ENCODE results near the gene FBXL13.

FBXL13 gene

DNA sequence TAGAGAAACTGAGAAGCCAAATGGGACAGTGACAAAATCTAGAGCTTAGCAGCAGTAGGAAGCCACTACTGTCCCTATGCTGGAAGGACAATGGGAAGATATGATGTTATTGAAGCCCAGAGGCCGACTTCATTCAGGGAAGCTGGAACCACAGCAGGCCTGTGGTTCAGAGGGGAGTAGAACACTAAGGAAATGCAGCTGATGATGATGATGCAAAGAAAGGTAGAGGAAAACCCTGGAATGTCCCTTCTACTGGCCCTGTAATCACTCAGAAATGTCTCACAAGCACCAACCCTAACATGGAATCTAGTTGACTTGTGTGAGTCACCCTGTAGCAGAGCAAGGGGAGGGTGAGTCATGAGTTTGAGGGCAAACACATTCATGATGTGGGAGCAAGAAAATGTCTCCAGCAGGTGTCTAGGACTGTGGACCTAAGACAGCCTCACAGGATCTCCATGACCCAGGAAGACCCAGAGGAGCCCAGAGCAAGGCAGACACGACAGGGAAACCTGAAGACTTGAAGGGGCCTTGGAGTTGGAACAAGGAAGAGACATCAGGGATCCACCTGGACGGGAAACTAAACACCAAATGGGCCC lies 198.8 kb downstream of the FBXL13 start:
- Histone ChIP-seq H3K9me3 (ENCODE audit: control insufficient read depth, low read length) (no peaks in the 10 kb centered on the region), H3K36me3 (ENCODE audit: control insufficient read depth, insufficient read depth, low read length) (no peaks in the 10 kb centered on the region), H3K27ac (ENCODE audit: low read depth, low read length, severe bottlenecking) (peak overlapping the region; percentile 94), H3K4me3 (ENCODE audit: extremely low read depth, insufficient read depth, low read length, poor library complexity, severe bottlenecking) (no peak overlapping the region), H3K4me1 (ENCODE audit: control insufficient read depth, insufficient read depth, low read length, poor library complexity, severe bottlenecking) (peaks cover 34% of the 10 kb centered on the region)
- 89 to 93% methylated on average over 2 to 3 of the region's 3 CpGs for WGBS, 2 experiments (ENCODE audit: insufficient coverage in 2 of 2)

DNA sequence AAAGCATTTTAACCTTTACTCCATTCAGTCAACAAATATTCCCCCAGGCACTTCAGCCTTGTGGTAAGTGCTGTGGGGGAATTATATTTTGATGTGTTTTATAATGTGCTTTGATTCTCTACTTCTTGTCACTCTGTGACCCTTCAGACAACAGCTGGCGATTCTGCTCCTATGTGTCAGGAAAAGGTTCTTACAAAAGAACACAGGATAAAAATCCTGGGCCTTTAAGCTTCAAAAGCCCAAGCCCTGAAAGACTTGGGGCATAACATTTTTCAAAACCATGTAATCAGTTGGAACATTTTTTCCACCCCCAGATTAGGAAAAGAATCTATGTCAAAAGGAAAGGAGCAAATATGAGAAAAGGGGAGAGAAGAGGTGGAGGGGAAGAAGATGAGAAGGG lies 199.6 kb downstream of the FBXL13 start:
- no peaks in the 10 kb centered on the region for H3K9me3 ChIP-seq (ENCODE audit: control insufficient read depth, low read length)
- H3K4me3 ChIP-seq (ENCODE audit: extremely low read depth, insufficient read depth, low read length, poor library complexity, severe bottlenecking) = no peak overlapping the region
- no CpG with 5 or more reads among the region's 1 CpG for WGBS, 2 experiments (ENCODE audit: insufficient coverage in 2 of 2)
- peaks cover 34% of the 10 kb centered on the region for H3K4me1 ChIP-seq (ENCODE audit: control insufficient read depth, insufficient read depth, low read length, poor library complexity, severe bottlenecking)
- H3K27ac ChIP-seq (ENCODE audit: low read depth, low read length, severe bottlenecking) = peak overlapping the region; percentile 94
- H3K36me3 ChIP-seq (ENCODE audit: control insufficient read depth, insufficient read depth, low read length) = no peaks in the 10 kb centered on the region

DNA sequence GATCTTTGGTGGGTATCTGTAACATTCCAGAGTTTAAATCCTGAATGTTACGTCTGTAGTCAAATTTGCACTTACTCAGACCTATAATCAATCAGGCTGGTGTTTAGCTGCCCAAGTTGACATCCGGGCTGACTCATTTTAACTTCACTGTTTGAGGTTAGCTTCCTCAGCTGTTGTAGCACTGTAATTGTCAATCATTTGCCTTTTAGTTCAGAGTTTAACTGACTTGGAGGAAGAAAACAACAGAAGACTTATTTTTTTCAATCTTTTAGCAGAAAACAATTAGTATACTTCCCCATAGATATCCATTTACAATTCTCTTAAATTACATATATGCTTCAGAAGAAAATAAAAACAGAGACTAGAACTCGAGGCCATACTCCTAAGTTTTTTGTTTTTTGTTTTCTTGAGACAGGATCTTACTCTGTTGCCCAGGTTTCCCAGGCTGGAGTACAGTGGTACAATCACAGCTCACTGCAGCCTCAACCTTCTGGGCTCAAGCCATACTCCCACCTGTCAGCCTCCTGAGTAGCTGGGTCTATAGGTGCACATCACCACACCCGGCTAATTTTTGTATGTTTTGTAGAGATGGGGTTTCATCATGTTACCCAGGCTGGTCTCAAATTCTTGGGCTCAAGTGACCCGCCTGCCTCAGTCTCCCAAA lies 200.3 kb downstream of the FBXL13 start:
- 59 to 72% methylated on average over 2 to 3 of the region's 5 CpGs for WGBS, 2 experiments (ENCODE audit: insufficient coverage in 2 of 2)
- Histone ChIP-seq H3K4me3 (ENCODE audit: extremely low read depth, insufficient read depth, low read length, poor library complexity, severe bottlenecking) (no peak overlapping the region), H3K36me3 (ENCODE audit: control insufficient read depth, insufficient read depth, low read length) (no peaks in the 10 kb centered on the region), H3K4me1 (ENCODE audit: control insufficient read depth, insufficient read depth, low read length, poor library complexity, severe bottlenecking) (peaks cover 34% of the 10 kb centered on the region), H3K27ac (ENCODE audit: low read depth, low read length, severe bottlenecking) (peak overlapping the region; percentile 94), H3K9me3 (ENCODE audit: control insufficient read depth, low read length) (no peaks in the 10 kb centered on the region)

DNA sequence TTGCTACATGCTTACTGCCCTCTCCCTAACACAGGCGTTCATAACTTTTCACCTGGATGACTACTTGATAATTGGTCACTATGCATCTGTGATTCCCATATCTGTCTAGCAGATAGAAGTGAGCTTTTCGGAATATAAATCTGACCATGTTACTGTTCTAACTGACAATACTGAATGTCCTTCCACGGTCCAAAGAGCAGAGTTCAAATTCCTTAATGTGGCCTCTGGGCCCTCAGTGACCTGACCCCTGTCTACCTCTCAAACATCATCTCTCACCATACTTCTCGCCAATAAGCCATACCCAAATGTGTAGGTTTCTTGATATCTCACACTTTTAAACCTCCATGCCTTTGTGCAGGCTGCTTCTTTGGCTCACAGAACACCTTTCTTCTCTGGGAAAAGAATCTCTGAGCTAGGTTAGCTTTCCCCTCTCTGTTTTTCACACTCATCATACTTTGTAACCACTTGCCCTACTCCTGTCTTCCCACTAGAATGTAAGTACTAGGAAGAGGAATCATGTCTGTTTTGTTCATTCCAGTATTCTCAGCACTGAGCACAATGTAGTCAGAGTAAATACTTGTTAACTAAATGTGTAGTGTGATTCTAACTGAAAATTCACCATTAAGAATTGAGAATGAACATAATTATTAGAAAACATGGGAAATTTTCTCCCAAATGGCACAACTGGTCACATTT lies 201.0 kb downstream of the FBXL13 start:
- Histone ChIP-seq H3K4me1 (ENCODE audit: control insufficient read depth, insufficient read depth, low read length, poor library complexity, severe bottlenecking) (peaks cover 34% of the 10 kb centered on the region), H3K36me3 (ENCODE audit: control insufficient read depth, insufficient read depth, low read length) (no peaks in the 10 kb centered on the region), H3K9me3 (ENCODE audit: control insufficient read depth, low read length) (no peaks in the 10 kb centered on the region), H3K27ac (ENCODE audit: low read depth, low read length, severe bottlenecking) (peak overlapping the region; percentile 94), H3K4me3 (ENCODE audit: extremely low read depth, insufficient read depth, low read length, poor library complexity, severe bottlenecking) (no peak overlapping the region)
- 88 to 90% methylated on average over 3 to 4 of the region's 4 CpGs for WGBS, 2 experiments (ENCODE audit: insufficient coverage in 2 of 2)

- Histone ChIP-seq H3K4me1 (ENCODE audit: control insufficient read depth, insufficient read depth, low read length, poor library complexity, severe bottlenecking) (peaks cover 34% of the 10 kb centered on the region), H3K27ac (ENCODE audit: low read depth, low read length, severe bottlenecking) (peak overlapping the region; percentile 65), H3K36me3 (ENCODE audit: control insufficient read depth, insufficient read depth, low read length) (no peaks in the 10 kb centered on the region), H3K9me3 (ENCODE audit: control insufficient read depth, low read length) (no peaks in the 10 kb centered on the region), H3K4me3 (ENCODE audit: extremely low read depth, insufficient read depth, low read length, poor library complexity, severe bottlenecking) (no peak overlapping the region)
- 93 to 96% methylated on average over 2 of the region's 2 CpGs for WGBS, 2 experiments (ENCODE audit: insufficient coverage in 2 of 2)
These were observed 202.1 kb downstream of the FBXL13 start for GRCh38 chr7:102872460-102872859.

DNA sequence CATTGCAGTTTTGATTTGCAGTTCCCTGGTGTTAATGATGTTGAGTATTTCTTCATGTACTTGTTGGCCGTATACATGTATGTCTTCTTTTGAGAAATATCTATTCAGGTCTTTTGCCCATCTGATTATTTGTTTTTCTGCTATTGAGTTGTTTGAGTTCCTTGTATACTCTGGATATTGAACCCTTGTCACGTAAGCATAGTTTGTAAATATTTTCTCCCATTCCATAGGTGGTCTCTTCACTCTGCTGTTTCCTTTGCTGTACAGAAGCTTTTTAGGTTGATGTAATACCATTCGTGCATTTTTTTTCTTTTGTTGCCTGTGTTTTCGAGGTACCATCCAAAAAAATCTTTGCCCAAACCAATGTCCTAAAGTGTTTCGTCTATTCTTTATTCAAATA lies 205.4 kb downstream of the FBXL13 start:
- no peak overlapping the region for H3K27ac ChIP-seq (ENCODE audit: low read depth, low read length, severe bottlenecking)
- 90% methylated on average over 2 of the region's 5 CpGs for WGBS, 2 experiments (ENCODE audit: insufficient coverage in 2 of 2)

GRCh38 chr7:102866535-102867215 lies 207.9 kb downstream of the FBXL13 start:
- Histone ChIP-seq H3K4me3 (ENCODE audit: extremely low read depth, insufficient read depth, low read length, poor library complexity, severe bottlenecking) (no peak overlapping the region), H3K9me3 (ENCODE audit: control insufficient read depth, low read length) (no peaks in the 10 kb centered on the region), H3K27ac (ENCODE audit: low read depth, low read length, severe bottlenecking) (no peak overlapping the region), H3K36me3 (ENCODE audit: control insufficient read depth, insufficient read depth, low read length) (no peaks in the 10 kb centered on the region), H3K4me1 (ENCODE audit: control insufficient read depth, insufficient read depth, low read length, poor library complexity, severe bottlenecking) (peaks cover 10% of the 10 kb centered on the region)
- WGBS, 2 experiments (ENCODE audit: insufficient coverage in 2 of 2) = 93 to 100% methylated on average over 2 of the region's 3 CpGs

More for the DNA sequence above, 205.4 kb downstream of the FBXL13 start:
- H3K9me3 ChIP-seq (ENCODE audit: control insufficient read depth, low read length) = no peaks in the 10 kb centered on the region
- no peaks in the 10 kb centered on the region for H3K36me3 ChIP-seq (ENCODE audit: control insufficient read depth, insufficient read depth, low read length)
- H3K4me3 ChIP-seq (ENCODE audit: extremely low read depth, insufficient read depth, low read length, poor library complexity, severe bottlenecking) = no peak overlapping the region
- peaks cover 13% of the 10 kb centered on the region for H3K4me1 ChIP-seq (ENCODE audit: control insufficient read depth, insufficient read depth, low read length, poor library complexity, severe bottlenecking)

- H3K27ac ChIP-seq (ENCODE audit: low read depth, low read length, severe bottlenecking) = no peak overlapping the region
- H3K4me1 ChIP-seq (ENCODE audit: control insufficient read depth, insufficient read depth, low read length, poor library complexity, severe bottlenecking) = peaks cover 10% of the 10 kb centered on the region
- H3K36me3 ChIP-seq (ENCODE audit: control insufficient read depth, insufficient read depth, low read length) = no peaks in the 10 kb centered on the region
- H3K9me3 ChIP-seq (ENCODE audit: control insufficient read depth, low read length) = no peaks in the 10 kb centered on the region
- WGBS, 2 experiments (ENCODE audit: insufficient coverage in 2 of 2) = no CpG with 5 or more reads among the region's 2 CpGs
- H3K4me3 ChIP-seq (ENCODE audit: extremely low read depth, insufficient read depth, low read length, poor library complexity, severe bottlenecking) = no peak overlapping the region
These were observed 209.6 kb downstream of the FBXL13 start for GRCh38 chr7:102864958-102865357.

DNA sequence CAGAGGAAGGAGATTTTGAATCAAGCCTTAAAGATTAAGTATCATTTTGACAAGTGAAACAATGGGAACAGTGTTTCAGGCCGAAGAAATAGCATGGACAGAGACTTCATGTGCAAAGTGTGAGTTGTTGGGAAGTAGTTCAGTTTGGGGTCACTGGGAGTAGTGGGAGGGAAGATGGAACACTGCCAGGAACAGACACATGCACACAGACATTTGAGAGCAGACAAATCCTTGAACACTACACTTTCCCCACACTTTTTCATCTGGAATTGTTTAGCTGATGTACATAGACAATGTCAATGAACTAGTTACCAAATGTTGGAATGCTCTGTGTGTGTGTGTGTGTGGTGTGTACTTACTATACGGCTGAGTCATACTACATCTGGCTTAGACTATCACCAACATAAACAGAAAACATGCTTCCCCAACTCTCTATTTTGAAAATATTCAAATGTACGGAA lies 214.2 kb downstream of the FBXL13 start:
- 67 to 88% methylated on average over 1 of the region's 3 CpGs for WGBS, 2 experiments (ENCODE audit: insufficient coverage in 2 of 2)
- H3K27ac ChIP-seq (ENCODE audit: low read depth, low read length, severe bottlenecking) = peak overlapping the region; percentile 7
- H3K4me1 ChIP-seq (ENCODE audit: control insufficient read depth, insufficient read depth, low read length, poor library complexity, severe bottlenecking) = peaks cover 10% of the 10 kb centered on the region

DNA sequence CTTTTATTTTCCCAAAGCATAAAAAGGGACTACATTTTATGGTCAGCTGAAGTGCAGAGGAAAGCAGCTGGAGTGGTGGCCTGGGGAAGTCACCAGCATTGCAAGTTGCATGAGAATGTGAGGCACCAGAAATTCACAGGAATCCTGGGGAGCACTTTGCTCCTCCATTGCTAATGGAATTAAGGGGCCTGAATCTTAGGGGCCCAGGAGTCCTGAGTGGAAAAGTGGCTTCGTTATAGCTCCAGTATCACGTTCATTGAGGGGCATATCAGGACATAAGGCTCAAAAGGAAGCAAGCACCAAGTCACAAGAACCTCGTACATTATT lies 214.8 kb downstream of the FBXL13 start:
- Histone ChIP-seq H3K4me3 (ENCODE audit: extremely low read depth, insufficient read depth, low read length, poor library complexity, severe bottlenecking) (no peak overlapping the region), H3K9me3 (ENCODE audit: control insufficient read depth, low read length) (no peaks in the 10 kb centered on the region), H3K36me3 (ENCODE audit: control insufficient read depth, insufficient read depth, low read length) (no peaks in the 10 kb centered on the region), H3K4me1 (ENCODE audit: control insufficient read depth, insufficient read depth, low read length, poor library complexity, severe bottlenecking) (peaks cover 10% of the 10 kb centered on the region), H3K27ac (ENCODE audit: low read depth, low read length, severe bottlenecking) (no peak overlapping the region)
- WGBS, 2 experiments (ENCODE audit: insufficient coverage in 2 of 2) = 86 to 87% methylated on average over 2 of the region's 3 CpGs

More for the DNA sequence above, 214.2 kb downstream of the FBXL13 start:
- H3K4me3 ChIP-seq (ENCODE audit: extremely low read depth, insufficient read depth, low read length, poor library complexity, severe bottlenecking) = no peak overlapping the region
- no peaks in the 10 kb centered on the region for H3K36me3 ChIP-seq (ENCODE audit: control insufficient read depth, insufficient read depth, low read length)
- no peaks in the 10 kb centered on the region for H3K9me3 ChIP-seq (ENCODE audit: control insufficient read depth, low read length)

All from mesodermal cell (in vitro differentiated cells).